Amniotic epithelial cell (primary cell): Measurements from ENCODE around the gene GBGT1.

Experiments used
- DNase-seq: peaks from one replicate; pipeline ENCODE4 v3.0.0-alpha.2; 2010; ENCODE audit warnings: low read depth

The GBGT1 gene

GRCh38 chr9:133162861-133163503 lies 732 bp downstream of the GBGT1 start:
- DNase-seq: no peak

DNA sequence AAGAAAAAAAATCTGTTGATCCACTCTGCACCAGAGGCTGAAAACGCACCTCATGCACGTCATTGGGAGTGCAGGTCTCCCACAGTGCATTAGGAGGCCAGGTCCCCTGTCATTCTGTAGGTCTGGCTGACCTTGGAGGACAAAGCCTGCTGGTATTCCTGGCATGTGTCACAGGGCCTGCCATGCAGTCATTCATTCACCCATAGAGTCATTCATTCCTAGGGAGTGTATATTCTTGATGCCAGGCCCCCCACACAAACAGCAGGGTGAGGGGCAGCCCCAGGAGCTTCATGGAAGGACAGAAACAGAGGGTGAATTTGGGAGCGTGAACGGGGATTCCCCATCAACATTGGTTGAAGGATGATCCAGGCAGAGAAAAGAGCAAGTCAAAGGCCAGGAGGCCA lies 2.2 kb downstream of the GBGT1 start:
- DNase-seq: no peak

GRCh38 chr9:133160742-133161546 lies 2.8 kb downstream of the GBGT1 start:
- DNase-seq: peak; percentile 89

DNA sequence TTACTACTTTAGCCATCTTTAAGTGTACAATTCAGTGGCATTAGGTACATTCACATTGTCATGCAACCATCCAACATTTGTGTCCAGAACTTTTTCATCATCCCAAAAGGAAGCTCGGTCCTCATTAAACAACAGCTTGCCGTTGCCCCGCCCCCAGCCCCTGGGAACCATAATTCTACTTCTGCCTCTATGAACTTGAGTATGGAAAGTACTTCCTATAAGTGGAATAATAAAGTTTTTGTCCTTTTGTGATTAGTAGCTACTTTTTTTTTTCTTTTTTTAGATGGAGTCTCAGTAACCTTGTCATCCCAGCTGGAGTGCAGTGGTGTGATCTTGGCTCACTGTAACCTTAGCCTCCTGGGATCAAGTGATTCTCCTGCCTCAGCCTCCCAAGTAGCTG lies 5.0 kb downstream of the GBGT1 start:
- no peak for DNase-seq

DNA sequence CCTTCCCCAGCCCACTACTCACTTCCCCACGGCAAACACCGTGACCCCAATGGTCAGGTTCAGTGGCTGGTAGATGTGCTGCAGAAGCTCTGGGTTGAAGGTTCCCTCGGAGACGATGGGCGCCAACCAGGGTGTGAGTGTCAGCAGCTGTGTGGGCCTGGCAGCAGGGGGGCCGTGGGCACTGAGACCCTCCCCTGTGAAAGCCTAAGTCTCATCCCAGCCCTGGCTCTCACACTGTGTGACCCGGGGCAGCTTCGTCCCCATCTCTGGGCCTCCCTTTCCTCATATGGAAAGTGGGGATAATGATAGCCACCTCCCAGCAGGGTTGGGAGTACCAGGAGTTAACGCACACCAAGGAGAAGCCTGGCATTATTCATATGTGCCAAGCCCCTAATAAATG lies 8.6 kb downstream of the GBGT1 start:
- no peak for DNase-seq

- no peak for DNase-seq
Observed at GRCh38 chr9:133154097-133154989, 9.4 kb downstream of the GBGT1 start.

DNA sequence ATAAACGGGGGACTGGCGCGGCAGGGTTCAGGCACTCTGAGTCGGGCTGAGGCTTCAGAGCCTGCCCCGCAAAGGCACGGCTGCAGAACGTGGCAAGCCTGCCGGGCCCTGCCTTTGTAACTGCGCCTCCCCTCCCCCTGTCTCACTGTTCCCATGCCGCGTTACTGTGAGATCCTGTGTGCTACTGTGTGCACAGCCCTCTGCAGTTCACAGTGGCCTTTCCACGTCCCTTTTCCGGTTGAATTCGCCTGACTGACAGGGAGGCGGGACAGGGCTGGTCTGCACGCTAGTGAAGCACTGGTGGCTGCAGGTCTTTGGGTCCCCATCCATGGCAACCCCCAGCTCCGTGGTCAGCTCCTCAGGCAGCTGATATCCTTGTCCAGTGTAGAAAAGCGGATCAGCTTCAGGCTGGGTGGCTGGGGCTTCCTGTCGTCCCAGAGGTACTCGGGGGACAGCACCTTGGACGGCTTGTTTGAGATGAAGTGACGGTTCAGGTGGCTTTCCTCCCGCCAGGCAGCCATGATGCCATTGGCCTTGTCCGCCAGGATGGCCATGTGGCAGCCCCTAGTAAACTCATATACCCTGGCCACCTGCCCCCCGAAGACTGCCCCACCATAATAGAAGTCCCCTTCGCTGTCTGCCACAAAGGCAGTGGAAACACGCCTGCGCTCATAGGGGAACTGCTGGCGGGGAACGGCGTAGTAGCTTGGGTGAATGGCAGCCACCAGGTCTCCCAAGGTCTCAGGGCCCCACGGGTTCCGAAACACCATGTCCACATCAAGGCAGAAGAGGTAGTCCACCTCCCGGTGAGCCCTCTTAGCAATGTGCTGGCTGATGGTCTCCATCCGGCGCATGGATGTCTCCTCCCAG lies 10.3 kb downstream of the GBGT1 start:
- no peak for DNase-seq

DNA sequence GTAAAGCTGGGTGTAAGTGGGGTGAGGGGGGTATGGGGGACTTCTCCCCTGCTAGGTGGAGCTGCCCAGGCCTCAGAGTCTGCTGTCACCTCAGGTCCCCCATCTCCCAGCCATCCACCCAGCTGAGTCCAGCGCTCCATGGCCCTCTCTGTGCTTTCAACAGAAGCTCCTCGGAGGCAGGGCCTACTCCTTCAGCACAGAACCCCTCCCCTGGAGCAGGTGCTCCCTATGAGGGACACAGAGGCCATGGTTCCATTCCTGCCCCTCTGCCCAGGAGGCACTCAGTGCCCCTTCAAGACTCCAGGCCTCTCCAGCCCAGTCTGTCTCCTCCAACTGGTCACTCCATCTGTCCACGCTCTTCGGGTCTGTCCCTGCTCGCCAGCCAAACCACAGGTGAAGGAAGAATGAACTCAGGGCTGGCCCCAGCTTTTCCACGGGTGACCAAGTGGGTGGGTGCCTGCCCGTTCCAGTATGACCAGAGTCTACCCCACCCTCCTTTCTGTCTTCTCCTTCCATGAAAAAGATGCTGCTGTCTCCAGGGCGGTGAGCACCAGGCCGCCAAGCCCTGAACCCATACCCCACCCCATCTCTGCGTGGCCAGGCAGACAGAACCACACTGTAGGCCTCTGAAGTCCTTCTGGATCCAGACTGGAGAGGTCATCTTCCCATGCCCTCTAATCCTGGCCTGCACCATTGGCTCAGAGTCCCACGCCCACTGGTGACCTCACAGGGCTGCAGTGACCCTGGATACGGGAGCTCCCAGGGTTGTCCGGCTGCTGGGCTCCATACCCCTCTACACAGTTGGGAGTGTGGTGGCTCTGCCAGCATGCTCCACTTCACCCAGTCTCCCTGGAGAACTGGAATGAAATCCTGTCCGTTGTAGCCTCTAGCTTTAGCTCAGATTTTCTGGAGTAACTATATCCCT lies 11.9 kb downstream of the GBGT1 start:
- DNase-seq: no peak

DNA sequence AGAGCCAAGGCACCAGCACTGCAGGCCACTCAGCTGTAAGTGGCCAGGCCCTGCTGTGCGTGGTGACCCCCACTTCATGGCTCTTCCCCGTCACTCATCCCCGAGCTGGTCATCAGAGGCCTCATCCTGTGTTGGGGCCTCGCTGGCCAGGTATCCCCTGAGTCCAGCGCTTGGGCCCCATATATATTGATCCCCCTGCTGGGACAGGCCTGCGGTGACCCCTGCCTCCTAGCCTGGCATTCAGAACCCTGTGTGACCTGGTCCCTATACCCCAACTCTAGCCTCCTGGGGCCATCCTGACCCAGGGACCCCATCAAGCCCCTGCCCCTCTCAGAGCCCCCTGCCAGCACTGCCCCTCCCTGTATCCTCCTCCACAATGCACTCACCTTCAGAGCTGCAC lies 12.7 kb downstream of the GBGT1 start:
- DNase-seq: no peak

DNA sequence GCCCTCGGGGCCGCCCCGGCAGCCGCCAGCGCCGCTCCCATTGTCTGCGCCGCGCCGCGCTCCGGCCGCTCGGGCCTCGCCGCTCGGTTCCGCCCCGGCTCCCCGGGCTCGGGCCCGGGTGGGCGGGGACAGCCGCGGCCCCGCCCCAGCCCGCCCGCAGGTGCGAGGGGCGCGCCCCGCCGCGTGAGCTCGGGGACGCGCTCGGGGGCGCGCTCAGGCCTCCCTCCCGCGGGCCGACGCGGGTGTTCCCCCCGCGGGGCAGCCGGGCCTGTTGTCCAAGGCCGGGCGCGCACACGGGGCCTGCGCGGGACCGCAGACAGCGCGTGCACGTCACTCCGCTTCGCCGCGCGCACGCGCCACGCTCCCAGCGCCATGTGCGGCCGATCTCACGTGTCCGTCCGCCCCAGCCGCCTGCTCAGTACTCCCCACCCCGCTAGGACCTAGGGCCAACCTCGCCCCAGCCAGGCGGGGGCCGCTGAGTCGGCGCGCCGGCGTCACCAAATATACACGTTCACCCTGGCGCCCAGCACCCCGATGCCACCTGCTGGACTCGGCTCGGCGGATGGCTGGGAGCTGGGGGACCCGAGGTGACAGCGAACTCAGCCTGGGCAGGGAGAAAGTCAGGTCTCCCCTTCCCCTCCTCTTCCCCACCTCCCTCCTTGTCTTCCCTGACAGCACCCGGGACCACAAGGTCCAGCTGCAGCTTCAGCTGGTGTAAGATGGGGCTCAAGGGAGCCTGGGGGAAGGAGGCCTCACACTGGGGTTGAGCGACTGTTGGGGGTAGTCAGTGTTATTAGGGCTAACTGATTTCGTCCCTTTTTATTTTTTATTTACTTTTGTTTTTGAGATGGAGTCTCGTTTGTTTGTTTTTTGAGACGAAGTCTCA lies 14.3 kb downstream of the GBGT1 start:
- DNase-seq: peak; percentile 81

DNA sequence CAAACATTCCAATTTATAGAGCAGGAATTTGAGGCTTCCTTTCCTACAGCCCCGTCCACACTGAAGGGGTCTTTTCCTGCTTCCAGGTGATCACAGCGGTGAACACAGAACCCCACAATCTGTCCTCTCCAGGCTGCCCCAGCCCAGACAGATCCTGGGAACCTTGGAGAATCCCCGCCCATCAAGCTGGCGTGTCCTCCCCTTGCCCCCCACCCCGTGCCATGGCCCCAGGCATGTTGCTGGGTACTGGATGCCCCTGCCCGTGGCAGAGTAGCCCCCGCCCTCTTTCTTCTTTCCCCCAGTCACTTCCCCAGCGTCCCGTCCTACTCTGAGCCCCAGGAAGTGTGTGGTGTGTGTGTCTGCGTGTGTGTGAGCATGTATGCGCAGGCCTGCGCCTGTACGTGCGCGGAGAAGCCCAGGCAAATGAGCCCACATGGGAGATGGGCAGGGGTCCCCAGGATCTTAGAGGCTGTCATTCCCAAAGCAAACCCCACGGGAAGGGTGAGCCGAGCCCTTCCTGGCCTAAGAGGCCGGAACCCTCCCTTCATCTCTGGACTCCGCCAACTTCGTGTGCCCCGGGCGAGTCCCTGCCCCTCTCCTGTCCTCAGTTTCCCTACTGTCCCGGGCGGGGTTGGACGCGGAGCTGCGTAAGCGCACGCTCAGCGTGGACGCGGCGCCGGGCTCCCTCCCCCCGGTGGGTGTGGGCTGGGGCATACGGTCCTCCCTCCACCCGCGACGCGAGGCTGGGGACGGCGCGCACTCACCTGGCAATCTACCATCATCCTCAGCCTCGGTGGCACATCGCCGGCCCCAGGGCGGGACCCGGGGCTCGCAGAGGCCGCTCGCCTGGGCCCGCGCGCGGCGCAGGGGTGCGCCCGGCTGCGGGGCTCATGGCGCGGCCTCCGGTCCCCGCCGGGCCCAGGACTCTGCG lies 15.2 kb downstream of the GBGT1 start:
- no peak for DNase-seq

DNA sequence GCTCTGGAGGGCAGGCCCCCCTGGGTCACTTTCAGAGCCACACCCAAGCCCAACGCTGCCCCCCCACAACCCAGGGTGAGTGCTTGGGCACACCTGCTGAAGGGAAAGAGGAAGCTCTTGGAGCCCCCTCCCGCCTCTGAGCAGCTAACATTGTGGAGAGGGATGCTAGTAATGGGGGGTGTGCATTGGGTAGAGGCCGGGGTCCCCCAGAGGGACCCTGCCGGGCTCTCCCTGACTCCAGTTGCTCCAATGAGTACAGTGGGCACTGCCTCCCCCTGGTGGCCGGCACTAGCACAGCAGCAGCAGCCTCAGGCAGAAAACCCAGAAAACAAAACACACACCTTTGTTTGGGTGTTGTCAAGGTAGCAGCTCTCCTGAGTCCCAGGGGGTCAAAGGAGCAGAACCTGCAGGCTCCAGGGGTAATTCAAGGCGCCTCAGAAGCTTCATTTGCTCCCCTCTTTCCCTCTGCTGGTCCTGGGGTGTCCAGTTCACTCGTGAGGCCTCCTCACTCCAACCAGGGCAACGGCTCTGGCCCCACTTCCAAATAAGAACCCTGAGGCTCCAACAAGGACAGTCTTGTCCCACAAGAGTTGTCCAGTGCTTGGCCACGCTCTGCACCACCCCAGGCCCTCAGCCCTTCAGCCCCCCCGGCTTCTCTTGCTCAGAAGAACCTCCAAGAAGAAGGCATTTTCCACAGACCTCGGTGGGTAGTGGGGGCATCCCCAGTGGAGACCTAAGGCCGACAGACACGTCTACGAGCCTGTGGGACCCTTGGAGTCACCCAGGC lies 16.1 kb downstream of the GBGT1 start:
- DNase-seq: peak; percentile 24

GRCh38 chr9:133146746-133147411 lies 16.8 kb downstream of the GBGT1 start:
- DNase-seq: no peak

DNA sequence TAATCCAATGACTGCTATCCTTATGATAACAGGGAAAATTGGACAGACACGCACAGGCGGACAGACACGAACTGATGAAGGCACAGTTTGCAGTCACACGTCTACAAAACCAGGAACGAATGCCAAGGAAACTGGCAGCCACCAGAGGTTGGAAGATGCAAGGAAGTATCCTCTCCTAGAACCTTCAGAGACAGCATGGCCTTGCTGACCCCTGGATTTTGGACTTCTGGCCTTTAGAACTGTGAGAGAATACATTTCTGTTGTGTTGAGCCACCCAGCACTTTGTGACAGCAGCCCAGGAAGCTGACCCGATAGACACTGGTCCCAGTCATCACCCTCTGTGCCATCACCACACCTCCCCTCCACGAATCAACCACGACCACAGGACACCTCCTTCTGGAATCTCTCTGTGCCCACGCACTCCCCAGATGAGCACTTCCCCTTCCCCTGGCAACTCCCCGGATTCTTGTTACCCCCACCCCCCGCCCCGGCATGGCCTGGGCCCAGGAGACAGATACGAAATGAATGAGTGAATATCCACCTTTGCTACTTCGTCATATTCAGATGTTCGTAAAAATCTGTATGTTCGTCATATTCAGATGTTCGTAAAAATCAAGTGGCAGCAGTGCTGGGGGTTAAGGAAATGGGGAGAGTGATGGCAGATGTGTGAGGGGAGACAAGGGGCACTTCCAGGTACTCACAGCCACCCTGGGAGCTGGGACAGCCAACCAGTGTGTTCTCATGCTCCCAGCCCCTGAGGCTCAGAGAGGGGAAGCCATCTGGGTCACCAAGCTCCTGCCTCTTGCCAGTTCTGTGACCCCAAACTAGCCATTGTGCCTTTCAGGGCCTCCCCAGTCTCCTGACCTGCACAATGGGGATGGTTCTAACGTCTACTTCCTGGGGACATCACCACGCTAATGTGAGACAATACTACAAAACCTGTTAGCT lies 18.5 kb downstream of the GBGT1 start:
- no peak for DNase-seq

GRCh38 chr9:133144142-133144903 lies 19.4 kb downstream of the GBGT1 start:
- DNase-seq: peak; percentile 43
